Type B pancreatic cell (in vitro differentiated cells): Measurements from ENCODE around the gene AGPAT3. TPM values are rescaled to one million over a fixed set of nuclear protein-coding genes. Genes with fewer than 3 reads are reported as not detected.

Experiments used
- DNase-seq: peaks from one replicate; pipeline ENCODE4 v3.0.0; 2021; ENCODE audit warnings: mixed read lengths; ENCODE audit not compliant: unreplicated experiment; ENCODE audit errors: extremely low spot score
- H3K27ac Mint-ChIP-seq: 2 replicates; pipeline ENCODE4 v1.8.0; 2021; ENCODE audit warnings: mild to moderate bottlenecking, mixed read lengths
- H3K27me3 Mint-ChIP-seq: 2 replicates; pipeline ENCODE4 v1.8.0; 2021; ENCODE audit warnings: mixed read lengths
- H3K36me3 Mint-ChIP-seq: 2 replicates; pipeline ENCODE4 v1.8.0; 2021; ENCODE audit warnings: mixed read lengths
- H3K4me1 Mint-ChIP-seq: one replicate; pipeline ENCODE4 v1.8.0; 2021; ENCODE audit warnings: mixed read lengths; ENCODE audit not compliant: unreplicated experiment
- H3K4me3 Mint-ChIP-seq: 2 replicates; pipeline ENCODE4 v1.8.0; 2021; ENCODE audit warnings: mild to moderate bottlenecking, mixed read lengths
- H3K9me3 Mint-ChIP-seq: 2 replicates; pipeline ENCODE4 v1.8.0; 2021; ENCODE audit warnings: mixed read lengths
- CTCF ChIP-seq: fragments of 200-600 bp; sonication (generic); conservative IDR thresholded peaks from 2 replicates; pipeline ENCODE4 v1.5.0; 2021; ENCODE audit warnings: antibody characterized with exemption, mild to moderate bottlenecking
- total RNA-seq: library from RNA; stranded (reverse); gene quantifications from 2 replicates; pipeline ENCODE4 v1.2.1, GENCODE V29; 2021; ENCODE audit warnings: low replicate concordance

AGPAT3 gene
- total RNA-seq, 1 donor from 2014 or later: 59.2 TPM

DNA sequence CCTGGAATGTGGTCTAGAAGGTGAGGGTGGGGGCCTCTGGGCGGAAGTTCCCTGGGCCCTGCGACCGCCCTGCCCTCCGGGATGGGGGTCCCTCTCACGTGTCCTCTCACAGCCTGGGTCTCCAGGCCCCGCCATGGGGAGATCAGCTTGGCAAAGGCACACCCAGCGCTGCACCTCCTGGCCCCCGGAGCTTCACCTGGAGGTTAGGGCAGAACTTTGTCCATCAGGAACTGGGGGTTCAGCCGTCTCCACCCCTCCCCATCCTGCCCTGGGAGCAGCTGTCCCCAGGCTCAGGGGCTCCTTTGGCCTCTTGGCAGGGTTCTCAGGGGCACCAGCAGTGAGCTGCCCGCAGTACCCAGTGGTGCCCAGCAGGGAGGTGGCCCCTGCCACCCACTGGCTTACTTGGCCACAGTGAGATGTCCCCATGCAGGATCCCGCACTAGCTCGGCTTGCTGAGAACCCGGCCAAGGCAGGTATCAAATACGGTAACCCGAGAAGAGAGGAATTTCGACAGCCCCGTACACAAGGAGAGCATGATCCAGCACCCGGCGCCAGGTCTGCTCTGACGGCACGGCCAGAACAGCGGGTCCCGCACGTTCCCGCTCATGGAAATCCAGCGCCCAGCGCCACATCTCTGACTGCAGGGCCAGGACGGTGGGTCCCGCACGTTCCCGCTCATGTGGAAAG lies 38.9 kb upstream of the AGPAT3 start:
- Mint-ChIP-seq H3K27me3 (peaks cover 7% of the 10 kb centered on the region), H3K27ac (no peak overlapping the region), H3K4me3 (no peak overlapping the region), H3K9me3 (no peaks in the 10 kb centered on the region), H3K36me3 (no peaks in the 10 kb centered on the region), H3K4me1 (peaks cover 5% of the 10 kb centered on the region)
- DNase-seq: no peak
- TF ChIP-seq CTCF: peak; percentile 53

GRCh38 chr21:43826623-43826974 lies 38.4 kb upstream of the AGPAT3 start:
- H3K4me1 Mint-ChIP-seq: peaks cover 5% of the 10 kb centered on the region
- DNase-seq: no peak
- no peak overlapping the region for H3K27ac Mint-ChIP-seq
- no peaks in the 10 kb centered on the region for H3K9me3 Mint-ChIP-seq
- H3K27me3 Mint-ChIP-seq: peaks cover 7% of the 10 kb centered on the region
- no peak for TF ChIP-seq CTCF
- no peak overlapping the region for H3K4me3 Mint-ChIP-seq
- no peaks in the 10 kb centered on the region for H3K36me3 Mint-ChIP-seq

- Mint-ChIP-seq H3K27me3 (peaks cover 7% of the 10 kb centered on the region), H3K4me1 (peaks cover 5% of the 10 kb centered on the region), H3K36me3 (no peaks in the 10 kb centered on the region), H3K4me3 (no peak overlapping the region), H3K9me3 (no peaks in the 10 kb centered on the region), H3K27ac (no peak overlapping the region)
- no peak for TF ChIP-seq CTCF
- DNase-seq: no peak
Observed at GRCh38 chr21:43827015-43827611, 37.9 kb upstream of the AGPAT3 start.

DNA sequence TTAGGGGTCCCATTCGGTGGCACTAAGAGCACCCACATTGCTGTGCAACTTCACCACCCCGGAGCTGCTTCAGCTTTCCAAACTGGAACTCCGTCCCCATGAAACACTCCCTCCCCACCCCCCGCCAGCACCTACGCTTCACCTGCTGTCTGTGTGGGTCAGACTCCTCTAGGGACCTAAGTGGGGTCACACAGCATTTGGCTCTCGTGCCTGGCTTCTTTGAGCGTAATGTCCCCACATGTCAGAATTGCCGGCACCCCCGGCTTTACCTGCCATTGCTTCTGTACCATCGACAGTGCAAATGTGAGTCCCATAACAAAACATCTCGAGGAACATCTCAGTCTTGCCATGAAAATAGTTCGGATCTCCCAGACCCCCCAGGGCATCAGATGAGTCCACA lies 35.9 kb upstream of the AGPAT3 start:
- Mint-ChIP-seq H3K9me3 (no peaks in the 10 kb centered on the region), H3K36me3 (no peaks in the 10 kb centered on the region), H3K27me3 (peaks cover 7% of the 10 kb centered on the region), H3K4me3 (no peak overlapping the region), H3K4me1 (peaks cover 5% of the 10 kb centered on the region), H3K27ac (no peak overlapping the region)
- TF ChIP-seq CTCF: no peak
- DNase-seq: no peak

DNA sequence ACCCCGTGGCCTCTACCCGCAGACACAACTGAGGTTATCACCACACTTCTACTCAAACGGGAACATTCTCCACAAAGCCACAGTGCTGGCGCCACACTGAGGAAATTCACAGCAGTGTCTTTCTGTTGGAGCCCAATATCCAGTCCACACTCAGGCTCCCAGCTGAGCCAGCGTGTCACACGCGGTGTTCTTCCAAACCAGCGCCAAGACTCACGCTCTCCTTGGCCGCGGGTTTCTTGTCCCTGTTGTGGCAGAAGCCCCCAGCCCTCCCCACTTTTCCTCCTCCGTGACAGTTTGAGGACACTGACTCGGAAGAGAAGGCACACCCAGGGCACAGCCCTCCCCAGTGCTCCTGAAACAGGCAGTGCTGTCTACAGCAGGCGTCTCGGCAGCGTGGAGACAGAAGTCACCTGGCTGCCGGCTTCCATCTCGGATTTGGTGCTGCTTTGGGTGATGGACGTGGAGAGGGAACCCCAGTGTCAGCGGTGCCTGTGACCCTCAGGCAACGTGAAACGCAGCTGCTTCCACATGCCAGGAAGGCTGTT lies 35.4 kb upstream of the AGPAT3 start:
- Mint-ChIP-seq H3K9me3 (no peaks in the 10 kb centered on the region), H3K27me3 (peaks cover 7% of the 10 kb centered on the region), H3K27ac (no peak overlapping the region), H3K4me3 (no peak overlapping the region), H3K36me3 (no peaks in the 10 kb centered on the region), H3K4me1 (peaks cover 5% of the 10 kb centered on the region)
- no peak for DNase-seq
- no peak for TF ChIP-seq CTCF
